Measurements from ENCODE around the gene CRHR2.

Gene CRHR2

DNA sequence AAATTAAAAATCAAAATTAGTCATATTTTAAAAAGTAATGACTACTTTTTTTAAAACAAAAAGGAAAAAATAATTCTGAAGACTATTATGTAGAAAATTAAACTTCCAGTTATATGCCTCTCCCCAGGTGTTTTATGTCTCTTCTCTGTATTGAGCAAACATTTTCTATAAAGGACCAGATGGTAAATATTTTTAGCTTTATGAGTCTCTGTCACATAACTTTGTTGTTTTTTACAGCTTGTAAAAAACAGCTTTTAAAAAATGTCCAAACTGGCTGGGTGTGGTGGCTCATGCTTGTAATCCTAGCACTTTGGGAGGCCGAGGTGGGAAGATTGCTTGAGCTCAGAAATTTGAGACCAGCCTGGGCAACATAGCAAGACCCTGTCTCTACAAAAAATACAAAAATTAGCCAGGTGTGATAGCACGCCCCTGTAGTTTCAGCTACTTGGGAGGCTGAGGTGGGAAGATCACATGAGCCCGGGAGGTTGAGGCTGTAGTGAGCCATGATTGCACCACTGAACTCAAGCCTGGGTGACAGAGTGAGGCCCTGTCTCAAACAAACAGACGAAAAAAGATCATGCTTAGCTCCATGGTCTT is 64.1 kb downstream of the CRHR2 start:
- no peak for DNase-seq (ENCODE audit: low read depth in 2 of 2)

DNA sequence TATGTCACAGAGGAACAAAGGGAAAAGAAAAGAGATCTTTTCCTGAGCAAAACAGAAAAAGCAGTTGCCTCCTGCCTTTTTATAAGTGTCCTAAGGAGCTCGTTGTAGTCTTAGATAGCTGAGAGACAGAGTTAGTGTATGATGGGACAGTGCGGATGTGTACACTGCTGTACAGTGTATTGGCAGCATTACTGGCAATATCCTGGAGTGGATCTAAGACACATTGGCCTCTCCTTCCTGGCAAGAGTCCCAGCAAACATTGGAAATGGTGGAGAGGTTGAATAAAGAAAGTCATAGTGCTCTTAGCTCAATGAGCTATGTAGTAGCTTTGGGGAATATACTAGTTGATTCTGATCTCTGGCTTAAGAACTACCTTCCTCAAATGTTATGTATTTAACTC is 64.9 kb downstream of the CRHR2 start:
- no peak for DNase-seq (ENCODE audit: low read depth in 2 of 2)

DNA sequence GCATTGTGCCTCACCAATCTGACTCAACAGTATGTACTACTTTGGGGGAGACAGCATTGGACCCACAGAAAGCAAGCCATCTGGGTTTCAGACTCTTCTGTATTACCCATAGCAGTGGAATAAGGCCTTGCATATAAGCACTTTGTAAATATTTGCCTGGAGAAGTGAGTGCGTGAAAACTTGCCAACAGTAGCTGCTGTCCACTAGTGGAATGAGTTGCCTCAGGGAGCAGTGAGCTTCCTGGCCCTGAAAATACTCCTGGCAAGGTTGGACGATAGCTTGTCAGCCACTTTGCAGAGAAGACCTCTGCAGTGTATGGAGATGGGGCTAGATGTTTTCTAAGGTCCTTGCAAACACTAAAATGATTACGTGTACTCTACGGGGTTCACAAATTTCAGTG is 65.9 kb downstream of the CRHR2 start:
- DNase-seq (ENCODE audit: low read depth in 2 of 2), result no peak

DNA sequence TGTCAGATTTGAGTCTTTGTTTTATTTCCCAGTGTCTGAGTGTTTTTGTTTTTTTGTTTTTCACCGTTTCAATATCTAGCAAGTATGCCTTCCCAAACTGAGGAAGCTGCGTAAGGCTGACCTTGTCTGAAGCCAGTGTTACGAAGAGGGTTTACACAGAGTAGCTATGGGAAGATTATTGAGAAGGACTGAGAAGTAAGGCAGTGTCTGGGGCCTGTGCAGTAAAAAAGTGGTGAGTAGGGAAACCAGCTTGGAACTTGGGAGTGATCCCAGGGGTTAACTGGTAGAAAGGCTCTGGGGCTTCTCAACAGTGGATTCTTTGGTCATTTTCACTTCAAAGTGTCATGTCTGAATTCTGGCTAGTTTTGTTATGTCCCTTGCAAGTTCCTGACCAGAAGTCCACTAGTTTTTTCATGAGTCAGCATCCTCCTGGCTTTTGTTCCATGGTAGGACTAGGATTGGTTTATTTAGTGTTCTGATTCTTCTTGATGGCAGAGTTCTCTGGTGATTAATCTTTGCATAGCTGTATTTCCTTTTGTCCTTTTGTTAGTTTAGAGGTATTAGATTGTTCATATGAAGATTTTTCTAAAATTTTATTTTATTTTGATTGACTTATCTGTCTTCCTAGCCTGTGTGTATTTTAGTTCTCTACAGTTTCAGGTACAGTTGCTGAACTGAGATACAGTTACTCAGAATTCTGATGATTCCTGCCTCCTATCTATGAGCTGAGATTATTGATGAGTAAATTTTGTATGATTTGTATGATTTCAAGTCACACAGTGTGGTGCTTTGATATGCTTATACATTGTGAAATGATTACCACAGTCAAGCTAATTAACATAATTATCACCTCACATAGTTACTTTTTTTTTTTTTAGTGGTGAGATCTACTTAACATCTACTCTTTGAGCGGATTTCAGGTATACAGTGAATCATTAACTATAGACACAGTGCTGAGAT is 68.6 kb downstream of the CRHR2 start:
- DNase-seq (ENCODE audit: low read depth in 2 of 2), result no peak

DNA sequence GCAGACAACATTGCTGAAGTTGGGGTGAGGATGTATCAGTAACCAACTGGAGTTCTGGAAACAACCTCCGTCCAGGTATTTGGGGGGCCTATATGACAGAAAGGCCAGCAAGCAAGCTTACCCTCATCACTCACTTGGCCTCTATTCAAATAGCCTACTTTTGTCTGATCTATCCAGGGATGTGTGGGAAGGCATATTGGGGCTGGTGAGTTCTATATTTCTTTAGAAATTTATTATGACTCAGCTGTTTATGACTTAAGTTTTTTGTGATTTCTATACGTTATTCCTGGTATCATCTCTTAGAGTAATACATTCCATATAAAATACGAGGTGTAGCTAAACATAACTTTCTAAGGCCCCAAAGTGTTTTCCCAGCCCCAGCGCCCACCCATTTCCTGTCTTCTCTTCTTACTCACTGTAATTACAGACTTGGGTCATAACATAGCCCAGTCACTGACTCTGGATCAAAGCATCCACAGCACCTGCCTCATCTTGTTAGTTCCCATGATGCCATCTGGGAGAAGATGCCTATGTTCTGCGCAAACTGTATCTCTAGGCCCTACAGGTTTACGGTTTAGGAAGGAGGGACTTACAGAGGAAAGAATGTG is 69.5 kb downstream of the CRHR2 start:
- no peak for DNase-seq (ENCODE audit: low read depth in 2 of 2)

DNA sequence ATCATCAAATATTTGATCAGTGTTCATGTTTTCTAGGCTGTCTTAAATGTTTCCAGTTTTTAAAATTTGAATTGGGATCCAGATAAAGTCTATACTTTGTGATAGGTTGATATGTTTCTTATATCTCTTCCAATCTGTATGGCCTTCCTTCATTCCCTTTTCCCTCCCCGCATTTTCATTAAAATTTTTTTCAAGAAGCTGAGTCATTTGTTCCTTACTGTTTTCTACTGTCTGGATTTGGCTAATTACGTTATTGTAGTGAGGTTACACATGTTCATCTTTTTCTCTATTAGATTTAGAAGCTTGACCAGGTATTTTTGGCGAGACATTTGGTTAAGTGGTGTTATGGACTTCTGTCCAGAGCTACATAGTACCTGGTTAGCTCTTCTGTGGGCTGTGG is 76.4 kb downstream of the CRHR2 start:
- DNase-seq (ENCODE audit: low read depth in 2 of 2), result no peak

DNA sequence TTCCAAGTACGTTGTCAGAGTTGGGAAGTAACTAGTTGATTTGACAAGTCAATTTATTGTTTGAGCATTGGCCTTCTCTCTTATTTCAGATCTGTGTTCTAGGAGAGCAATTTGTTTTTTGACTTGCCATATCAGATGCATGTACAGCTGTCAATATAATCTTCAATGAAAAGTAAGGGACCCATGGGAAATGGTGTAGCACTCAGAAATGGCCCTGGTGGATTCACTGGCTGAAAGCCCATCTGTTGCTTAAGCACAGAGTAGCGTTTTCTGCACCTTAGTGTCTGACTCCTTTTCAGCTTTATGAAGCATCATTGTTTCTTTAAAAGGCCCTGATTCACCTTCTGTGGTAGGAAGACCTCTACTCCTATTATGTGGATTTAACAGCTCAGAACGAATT is 77.4 kb downstream of the CRHR2 start:
- DNase-seq (ENCODE audit: low read depth in 2 of 2), result no peak
